Measurements from ENCODE around the gene C3AR1. TPM values are rescaled to one million over a fixed set of nuclear protein-coding genes. Genes with fewer than 3 reads are reported as not detected.

Gene C3AR1
- total and polyA plus RNA-seq, 2 of the 13 experiments (the other 11 are each of a cell fraction or from before 2014, with no cell fraction given), result not detected

GRCh38 chr12:8026291-8026900 lies 39.8 kb downstream of the C3AR1 start (continued):
- TF ChIP-seq ZNF646 (CRISPR knock-in tag; IDR thresholded peaks at IDR 0.05), result no peak
- TF ChIP-seq YEATS4 (CRISPR knock-in tag; IDR thresholded peaks at IDR 0.05; ENCODE audit: borderline replicate concordance), result no peak
- TF ChIP-seq SMC3 (IDR thresholded peaks at IDR 0.05; ENCODE audit: low read length), result no peak
- no peak for TF ChIP-seq ZNF788 (CRISPR knock-in tag; IDR thresholded peaks at IDR 0.05; ENCODE audit: borderline replicate concordance)
- no peak for TF ChIP-seq ZNF136 (CRISPR knock-in tag; IDR thresholded peaks at IDR 0.05; ENCODE audit: low read depth)
- peak; percentile 75; the same call in 1 of the 2 replicates for TF ChIP-seq GABPB1 (CRISPR knock-in tag; IDR thresholded peaks at IDR 0.05)
- no peak for TF ChIP-seq REST (IDR thresholded peaks at IDR 0.05; ENCODE audit: borderline replicate concordance in 1 of 2, low read depth in 1 of 2, low read length in 2 of 2)
- no peak for TF ChIP-seq ZNF512 (CRISPR knock-in tag; IDR thresholded peaks at IDR 0.05)
- TF ChIP-seq KLF9 (CRISPR knock-in tag; IDR thresholded peaks at IDR 0.05; ENCODE audit: low read depth), result 0 out of 2 replicates have a peak, but pooled peaks have one; percentile 16
- TF ChIP-seq ISL2 (CRISPR knock-in tag; IDR thresholded peaks at IDR 0.05), result peak; percentile 18; the same call in 1 of the 2 replicates
- TF ChIP-seq ZBTB3 (CRISPR knock-in tag; IDR thresholded peaks at IDR 0.05; ENCODE audit: borderline replicate concordance, low read depth), result no peak
- TF ChIP-seq ZHX1 (CRISPR knock-in tag; IDR thresholded peaks at IDR 0.05; ENCODE audit: low read depth), result no peak
- no peak for TF ChIP-seq ZNF101 (CRISPR knock-in tag; IDR thresholded peaks at IDR 0.05; ENCODE audit: borderline replicate concordance, low read depth)
- no peak for TF ChIP-seq ZNF850 (CRISPR knock-in tag; conservative IDR thresholded peaks at IDR 0.05)

Data from HepG2 (cell line).